DMS 273 treated with DMSO at 0.1 percent for 48 hours (cell line): ENCODE measurements around the gene NXPH1.
"Not testable (repeated sequence)": the region's sequence is repeated elsewhere in the genome, so short reads cannot be mapped to it uniquely, and the experiment has no call there.

ENCODE experiments used
- DNase-seq: peaks from one replicate; lab custom pipeline; 2025; lab: John Stamatoyannopoulos, UW

NXPH1 gene

DNA sequence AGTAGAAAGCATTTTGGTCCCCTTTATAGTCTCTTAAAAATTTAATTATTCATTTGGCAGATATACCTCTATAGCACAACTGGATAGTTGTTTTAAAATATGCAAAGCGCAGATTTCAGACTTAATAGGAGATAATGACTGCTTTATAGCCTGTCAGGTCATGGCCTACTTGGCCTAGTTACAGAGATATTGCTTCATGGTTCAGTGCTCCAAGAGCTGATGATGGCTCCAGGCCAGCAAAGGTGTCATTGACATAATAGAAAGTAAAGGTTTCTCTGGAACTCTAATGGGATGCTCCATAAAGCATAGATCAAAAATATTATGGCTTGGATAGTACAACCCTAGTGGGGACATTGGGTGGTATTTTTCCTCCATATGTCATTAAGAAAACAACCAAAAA is 285.7 kb downstream of the NXPH1 start:
- DNase-seq, result no peak

- DNase-seq, result peak; percentile 31
Measured at GRCh38 chr7:8724080-8724718, 290.8 kb downstream of the NXPH1 start.

- DNase-seq, result not testable (repeated sequence)
Measured at GRCh38 chr7:8731756-8732155, 298.3 kb downstream of the NXPH1 start.

GRCh38 chr7:8739837-8740236 is 306.4 kb downstream of the NXPH1 start:
- DNase-seq, result no peak

GRCh38 chr7:8742837-8743236 is 309.4 kb downstream of the NXPH1 start:
- no peak for DNase-seq

- DNase-seq, result no peak
Measured at GRCh38 chr7:8747338-8747737, 313.9 kb downstream of the NXPH1 start.

DNA sequence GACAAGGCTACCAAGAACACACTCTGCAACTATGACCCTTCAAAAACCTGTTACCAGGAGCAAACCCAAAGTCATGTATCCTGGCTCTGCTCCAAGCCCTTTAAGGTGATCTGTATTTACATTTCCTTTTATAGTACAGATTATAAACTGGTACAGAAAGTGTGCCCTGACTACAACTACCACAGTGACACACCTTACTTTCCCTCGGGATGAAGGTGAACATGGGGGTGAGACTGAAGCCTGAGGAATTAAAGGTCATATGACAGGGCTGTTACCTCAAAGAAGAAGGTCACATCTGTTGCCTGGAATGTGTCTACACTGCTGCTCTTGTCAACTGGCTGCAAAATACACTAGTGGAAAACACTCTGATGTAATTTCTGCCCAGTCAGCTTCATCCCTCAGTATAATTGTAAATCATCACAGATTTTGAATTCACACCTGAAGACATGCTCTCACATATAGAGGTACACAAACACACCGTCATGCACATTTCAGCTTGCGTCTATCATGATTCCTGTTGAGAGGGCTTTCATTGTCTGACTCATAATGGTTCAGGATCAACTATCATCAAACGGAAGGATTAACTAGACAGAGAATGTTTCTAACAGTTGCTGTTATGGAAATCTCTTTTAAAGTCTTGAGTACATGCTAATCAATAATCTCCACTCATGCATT is 318.3 kb downstream of the NXPH1 start:
- DNase-seq, result no peak

GRCh38 chr7:8753355-8753754 is 319.9 kb downstream of the NXPH1 start:
- DNase-seq, result no peak

DNA sequence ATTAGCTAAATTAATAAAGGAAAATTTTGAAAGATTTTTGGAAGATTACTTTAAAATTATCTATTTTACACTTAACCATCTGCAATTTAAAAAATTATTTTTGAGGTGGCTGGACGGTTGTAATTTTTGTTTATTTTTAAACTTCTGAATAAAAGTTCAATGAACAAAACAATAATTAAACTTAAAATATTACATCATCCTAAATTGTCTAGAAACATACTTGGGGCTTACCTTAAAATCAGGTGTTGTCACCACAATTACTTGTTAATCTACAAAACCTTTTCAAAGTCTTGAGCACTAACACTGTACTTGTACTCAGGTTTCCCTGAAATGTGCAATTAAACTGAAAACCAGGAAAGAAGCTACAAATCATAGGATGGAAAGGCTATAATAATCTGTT is 328.3 kb downstream of the NXPH1 start:
- DNase-seq, result no peak

- DNase-seq, result no peak
Measured at GRCh38 chr7:8762803-8763202, 329.4 kb downstream of the NXPH1 start.

DNA sequence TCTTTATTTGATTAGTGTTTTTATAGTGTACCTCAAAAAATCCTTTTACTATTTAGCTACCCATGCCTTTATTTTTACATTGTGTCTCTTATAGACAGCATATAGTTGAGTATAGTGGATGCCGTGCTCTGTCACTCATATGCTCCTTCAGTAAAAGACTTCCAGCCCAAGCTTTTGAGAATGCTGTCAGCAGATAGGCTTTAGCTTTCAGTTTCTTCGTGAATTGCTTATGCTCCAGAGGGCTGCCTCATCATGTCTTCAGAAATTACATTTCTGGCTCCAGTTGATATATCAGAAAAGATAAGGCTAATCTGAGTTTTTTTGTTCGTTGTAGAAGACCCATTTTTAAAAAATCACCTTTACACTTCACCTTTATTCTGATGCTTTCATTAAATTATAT is 332.0 kb downstream of the NXPH1 start:
- no peak for DNase-seq

GRCh38 chr7:8773518-8773917 is 340.1 kb downstream of the NXPH1 start:
- DNase-seq, result peak; percentile 10

GRCh38 chr7:8778459-8778858 is 345.1 kb downstream of the NXPH1 start:
- DNase-seq, result no peak

- no peak for DNase-seq
Measured at GRCh38 chr7:8781166-8781565, 347.8 kb downstream of the NXPH1 start.

GRCh38 chr7:8783229-8783628 is 349.8 kb downstream of the NXPH1 start:
- no peak for DNase-seq

GRCh38 chr7:8785081-8785480 is 351.7 kb downstream of the NXPH1 start:
- DNase-seq, result no peak

- no peak for DNase-seq
Measured at GRCh38 chr7:8800986-8801385, 367.6 kb downstream of the NXPH1 start.
